SK-N-SH (cell line): ENCODE data around the gene NDUFAF4. TPM values are rescaled to one million over a fixed set of nuclear protein-coding genes. Genes with fewer than 3 reads are reported as not detected.

Experiments used
- CTCF ChIA-PET: fragments of 300-600, 350-600 bp; formaldehyde crosslinking; extraction: SDS; loops from one replicate; lab custom pipeline; 2021; lab: Yijun Ruan, JAX
- POLR2A ChIA-PET: fragments of 350-600 bp; sonication (Branson Sonifier 250); formaldehyde crosslinking; extraction: SDS; loops from one replicate; lab custom pipeline; 2020; ENCODE audit warnings: antibody characterized with exemption, inconsistent platforms; lab: Yijun Ruan, JAX
- DNase-seq: peaks from one replicate; pipeline ENCODE4 v3.0.0; 2012
- H2AFZ ChIP-seq: fragments of 200-600 bp; sonication (generic); 2 replicates; pipeline ENCODE4 v1.8.1; 2016; ENCODE audit warnings: antibody characterized with exemption, mild to moderate bottlenecking, low read depth
- H3F3A ChIP-seq: fragments of 200-600 bp; sonication (generic); replicated peaks from 2 replicates; pipeline ENCODE3; 2016; ENCODE audit warnings: antibody characterized with exemption, mild to moderate bottlenecking; ENCODE audit not compliant: insufficient read depth
- H3K27ac ChIP-seq, 2 experiments: fragments of 200-500 bp in 1 of 2; fragments of 200-600 bp in 1 of 2; sonication (Bioruptor generic) in 1 of 2; sonication (generic), shearing (Covaris generic) in 1 of 2; 2 replicates each; pipeline versions ENCODE4 v1.5.1 to v1.6.1; 2014 to 2016; ENCODE audit warnings: low read depth in 2 of 2, inconsistent platforms in 1 of 2, low read length in 1 of 2, mild to moderate bottlenecking in 1 of 2, mixed read lengths in 1 of 2
- H3K27me3 ChIP-seq: fragments of 200-600 bp; sonication (generic), shearing (Covaris generic); 2 replicates; pipeline ENCODE4 v1.6.1; 2016; ENCODE audit warnings: mixed run types; ENCODE audit not compliant: insufficient read depth
- H3K36me3 ChIP-seq, 2 experiments: fragments of 200-500 bp in 1 of 2; fragments of 200-600 bp in 1 of 2; sonication (Bioruptor generic) in 1 of 2; sonication (generic) in 1 of 2; replicated peaks in 1 of 2; 2 replicates each; pipeline versions ENCODE3 to v1.5.1; 2014 to 2016; ENCODE audit warnings: low read length in 1 of 2, mild to moderate bottlenecking in 1 of 2; ENCODE audit not compliant: insufficient read depth in 2 of 2, control insufficient read depth in 1 of 2
- H3K4me1 ChIP-seq, 2 experiments: fragments of 200-500 bp in 1 of 2; fragments of 200-600 bp in 1 of 2; sonication (Bioruptor generic) in 1 of 2; sonication (generic), shearing (Covaris generic) in 1 of 2; 2 replicates each; pipeline versions ENCODE4 v1.5.1 to v1.6.1; 2014 to 2016; ENCODE audit warnings: low read depth in 1 of 2, low read length in 1 of 2, mixed run types in 1 of 2; ENCODE audit not compliant: insufficient read depth in 2 of 2, control insufficient read depth in 1 of 2
- H3K4me2 ChIP-seq: fragments of 200-600 bp; sonication (generic), shearing (Covaris generic); 2 replicates; pipeline ENCODE4 v1.6.1; 2017; ENCODE audit warnings: mixed run types
- H3K4me3 ChIP-seq, 2 experiments: fragments of 200-500 bp in 1 of 2; fragments of 200-600 bp in 1 of 2; sonication (Bioruptor generic) in 1 of 2; sonication (generic), shearing (Covaris generic) in 1 of 2; 2 replicates each; pipeline versions ENCODE4 v1.5.1 to v1.8.1; 2014 to 2016; ENCODE audit warnings: low read depth in 2 of 2, inconsistent platforms in 1 of 2, low read length in 1 of 2, mild to moderate bottlenecking in 1 of 2, mixed read lengths in 1 of 2, moderate library complexity in 1 of 2
- H3K79me2 ChIP-seq: fragments of 200-600 bp; sonication (generic); 2 replicates; pipeline ENCODE4 v1.8.1; 2017; ENCODE audit warnings: mild to moderate bottlenecking; ENCODE audit not compliant: insufficient read depth
- H3K9ac ChIP-seq: fragments of 200-600 bp; sonication (generic); 2 replicates; pipeline ENCODE4 v1.6.1; 2017; ENCODE audit warnings: mixed run types
- H3K9me2 ChIP-seq: fragments of 200-600 bp; sonication (generic); 2 replicates; pipeline ENCODE4 v1.6.1; 2017; ENCODE audit warnings: mixed run types
- H3K9me3 ChIP-seq: fragments of 200-600 bp; sonication (generic); 2 replicates; pipeline ENCODE4 v1.6.1; 2017; ENCODE audit warnings: mixed run types, mild to moderate bottlenecking, moderate library complexity
- H4K20me1 ChIP-seq: fragments of 200-600 bp; sonication (generic); 2 replicates; pipeline ENCODE4 v1.6.1; 2017; ENCODE audit warnings: mild to moderate bottlenecking, mixed run types; ENCODE audit not compliant: insufficient read depth
- CHD2 ChIP-seq: fragments of 150-350 bp; IDR thresholded peaks from 2 replicates; pipeline ENCODE4 v1.6.1; 2018; ENCODE audit warnings: low read length; ENCODE audit not compliant: partially characterized antibody
- ELF1 ChIP-seq: IDR thresholded peaks from 2 replicates; pipeline ENCODE4 v1.4.0; 2012
- EP300 ChIP-seq, 2 experiments: IDR thresholded peaks; 2 replicates each; pipeline versions ENCODE4 v1.4.0 to v1.6.1; 2012; ENCODE audit warnings: borderline replicate concordance in 1 of 2, low read depth in 1 of 2, low read length in 1 of 2
- FOSL2 ChIP-seq: IDR thresholded peaks from 2 replicates; pipeline ENCODE4 v1.4.0; 2012; ENCODE audit warnings: low read depth, mild to moderate bottlenecking, moderate library complexity, borderline replicate concordance
- FOXJ3 ChIP-seq: sonication (generic); formaldehyde crosslinking; IDR thresholded peaks from 2 replicates; pipeline ENCODE4 v1.5.1; 2020; ENCODE audit warnings: mild to moderate bottlenecking, missing genetic modification reagents
- FOXM1 ChIP-seq: IDR thresholded peaks from 2 replicates; pipeline ENCODE4 v1.4.0; 2012; ENCODE audit warnings: low read depth, mild to moderate bottlenecking
- GATA2 ChIP-seq: sonication (generic); formaldehyde crosslinking; IDR thresholded peaks from 2 replicates; pipeline ENCODE4 v1.5.0; 2020; ENCODE audit warnings: mild to moderate bottlenecking, missing genetic modification reagents
- MEF2A ChIP-seq: IDR thresholded peaks from 2 replicates; pipeline ENCODE4 v1.4.0; 2012; ENCODE audit warnings: low read depth, borderline replicate concordance
- POLR2AphosphoS5 ChIP-seq: IDR thresholded peaks from 2 replicates; pipeline ENCODE4 v1.6.1; 2012; ENCODE audit warnings: low read depth, low read length
- RAD21 ChIP-seq: IDR thresholded peaks from 2 replicates; pipeline ENCODE4 v1.6.1; 2012; ENCODE audit warnings: mild to moderate bottlenecking, low read length
- RCOR1 ChIP-seq: fragments of 150-350 bp; IDR thresholded peaks from 2 replicates; pipeline ENCODE4 v1.6.1; 2017; ENCODE audit warnings: antibody characterized with exemption, low read length
- RFX5 ChIP-seq: IDR thresholded peaks from 2 replicates; pipeline ENCODE4 v1.6.1; 2012; ENCODE audit warnings: mild to moderate bottlenecking, improper control_type of control experiment, low read length
- SIN3A ChIP-seq: IDR thresholded peaks from 2 replicates; pipeline ENCODE4 v1.6.1; 2012; ENCODE audit warnings: low read depth, mild to moderate bottlenecking, low read length, moderate library complexity, borderline replicate concordance
- SMC3 ChIP-seq: IDR thresholded peaks from 2 replicates; pipeline ENCODE4 v1.6.1; 2012; ENCODE audit warnings: low read depth, low read length, improper control_type of control experiment
- TAF1 ChIP-seq: IDR thresholded peaks from 2 replicates; pipeline ENCODE4 v1.6.1; 2012; ENCODE audit warnings: low read depth, mild to moderate bottlenecking, low read length, moderate library complexity, borderline replicate concordance
- YY1 ChIP-seq: IDR thresholded peaks from 2 replicates; pipeline ENCODE4 v1.4.0; 2012; ENCODE audit warnings: low read depth, mild to moderate bottlenecking
- WGBS: methylation state at CpG from one replicate; pipeline ENCODE4 v1.1.6; 2017; ENCODE audit warnings: low lambda C conversion rate; 5-methylcytosine and 5-hydroxymethylcytosine counted together
- polyA plus RNA-seq, 3 experiments: library from polyadenylated mRNA; depleted of rRNA; stranded (reverse); fragments of >200 nt; gene quantifications; 2 replicates each; pipeline ENCODE4 v1.2.3, GENCODE V29; 2012
- TF ChIP-seq, protein P1 (sequence below): IDR thresholded peaks from 2 replicates; pipeline ENCODE4; 2012
- TF ChIP-seq, protein P2 (sequence below): IDR thresholded peaks from 2 replicates; pipeline ENCODE4 v1.4.0; 2012; ENCODE audit warnings: low read depth, borderline replicate concordance
- TF ChIP-seq, protein P3 (sequence below): fragments of 150-350 bp; IDR thresholded peaks from 2 replicates; pipeline ENCODE4 v1.6.1; 2016; ENCODE audit warnings: mild to moderate bottlenecking, low read depth, low read length

Gene NDUFAF4
- polyA plus RNA-seq, 1 of the 3 experiments (the other 2 are of a cell fraction): 16.7 TPM

DNA sequence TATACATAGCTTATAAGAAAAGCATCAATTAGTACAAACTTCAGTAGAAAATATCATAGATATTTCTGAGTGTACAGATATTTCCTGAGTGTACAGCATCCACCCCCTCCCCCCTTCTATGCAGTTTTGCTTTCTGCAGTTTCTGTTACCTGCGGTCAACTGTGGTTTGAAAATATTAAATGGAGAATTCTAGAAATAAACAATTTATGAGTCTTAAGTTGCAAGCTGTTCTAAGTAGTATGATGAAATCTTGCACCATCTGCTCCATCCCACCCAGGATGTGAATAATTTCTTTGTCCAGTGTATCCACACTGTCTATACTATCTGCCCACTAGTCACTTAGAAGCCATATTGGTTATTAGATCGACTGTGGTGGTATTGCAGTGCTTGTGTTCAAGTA lies 44.6 kb downstream of the NDUFAF4 start:
- Histone ChIP-seq H2AFZ (no peak overlapping the region), H3K9ac (no peak overlapping the region), H3K4me3 (no peak overlapping the region), H3K27me3 (no peaks in the 10 kb centered on the region), H3K27ac (no peak overlapping the region), H3K9me3 (no peaks in the 10 kb centered on the region), H3K36me3 (no peaks in the 10 kb centered on the region), H3K9me2 (no peaks in the 10 kb centered on the region), H4K20me1 (no peaks in the 10 kb centered on the region), H3K4me1 (no peaks in the 10 kb centered on the region; a peak in 1 of 4 replicates), H3K79me2 (no peaks in the 10 kb centered on the region), H3K4me2 (no peak overlapping the region), H3F3A (no peaks in the 10 kb centered on the region)
- WGBS: 41% methylated on average over 2 of the region's 2 CpGs
- DNase-seq: no peak
- TF ChIP-seq, protein P1, sequence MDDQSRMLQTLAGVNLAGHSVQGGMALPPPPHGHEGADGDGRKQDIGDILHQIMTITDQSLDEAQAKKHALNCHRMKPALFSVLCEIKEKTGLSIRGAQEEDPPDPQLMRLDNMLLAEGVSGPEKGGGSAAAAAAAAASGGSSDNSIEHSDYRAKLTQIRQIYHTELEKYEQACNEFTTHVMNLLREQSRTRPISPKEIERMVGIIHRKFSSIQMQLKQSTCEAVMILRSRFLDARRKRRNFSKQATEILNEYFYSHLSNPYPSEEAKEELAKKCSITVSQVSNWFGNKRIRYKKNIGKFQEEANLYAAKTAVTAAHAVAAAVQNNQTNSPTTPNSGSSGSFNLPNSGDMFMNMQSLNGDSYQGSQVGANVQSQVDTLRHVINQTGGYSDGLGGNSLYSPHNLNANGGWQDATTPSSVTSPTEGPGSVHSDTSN: no peak
- TF ChIP-seq, protein P2, sequence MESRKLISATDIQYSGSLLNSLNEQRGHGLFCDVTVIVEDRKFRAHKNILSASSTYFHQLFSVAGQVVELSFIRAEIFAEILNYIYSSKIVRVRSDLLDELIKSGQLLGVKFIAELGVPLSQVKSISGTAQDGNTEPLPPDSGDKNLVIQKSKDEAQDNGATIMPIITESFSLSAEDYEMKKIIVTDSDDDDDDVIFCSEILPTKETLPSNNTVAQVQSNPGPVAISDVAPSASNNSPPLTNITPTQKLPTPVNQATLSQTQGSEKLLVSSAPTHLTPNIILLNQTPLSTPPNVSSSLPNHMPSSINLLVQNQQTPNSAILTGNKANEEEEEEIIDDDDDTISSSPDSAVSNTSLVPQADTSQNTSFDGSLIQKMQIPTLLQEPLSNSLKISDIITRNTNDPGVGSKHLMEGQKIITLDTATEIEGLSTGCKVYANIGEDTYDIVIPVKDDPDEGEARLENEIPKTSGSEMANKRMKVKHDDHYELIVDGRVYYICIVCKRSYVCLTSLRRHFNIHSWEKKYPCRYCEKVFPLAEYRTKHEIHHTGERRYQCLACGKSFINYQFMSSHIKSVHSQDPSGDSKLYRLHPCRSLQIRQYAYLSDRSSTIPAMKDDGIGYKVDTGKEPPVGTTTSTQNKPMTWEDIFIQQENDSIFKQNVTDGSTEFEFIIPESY: no peak
- TF ChIP-seq RCOR1 (no peak), EP300 (IDR thresholded peaks at IDR 0.05; ENCODE audit: borderline replicate concordance in 1 of 2, low read depth in 1 of 2, low read length in 1 of 2) (no peak), RAD21 (no peak), YY1 (no peak), SIN3A (no peak), CHD2 (no peak), SMC3 (no peak), FOXM1 (no peak), POLR2AphosphoS5 (no peak), TAF1 (no peak), FOXJ3 (no peak), ELF1 (no peak), GATA2 (CRISPR knock-in tag) (no peak), MEF2A (no peak), RFX5 (no peak), FOSL2 (no peak)
- TF ChIP-seq, protein P3, sequence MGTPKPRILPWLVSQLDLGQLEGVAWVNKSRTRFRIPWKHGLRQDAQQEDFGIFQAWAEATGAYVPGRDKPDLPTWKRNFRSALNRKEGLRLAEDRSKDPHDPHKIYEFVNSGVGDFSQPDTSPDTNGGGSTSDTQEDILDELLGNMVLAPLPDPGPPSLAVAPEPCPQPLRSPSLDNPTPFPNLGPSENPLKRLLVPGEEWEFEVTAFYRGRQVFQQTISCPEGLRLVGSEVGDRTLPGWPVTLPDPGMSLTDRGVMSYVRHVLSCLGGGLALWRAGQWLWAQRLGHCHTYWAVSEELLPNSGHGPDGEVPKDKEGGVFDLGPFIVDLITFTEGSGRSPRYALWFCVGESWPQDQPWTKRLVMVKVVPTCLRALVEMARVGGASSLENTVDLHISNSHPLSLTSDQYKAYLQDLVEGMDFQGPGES: no peak
- ChIA-PET CTCF (no interaction called here), POLR2A (no interaction called here)
